Activated T-helper 1 cell treated with anti-CD3 and anti-CD28 coated beads, Interleukin-12 subunit alpha, Interleukin-12 subunit beta, Interleukin-2, Interleukin-4 antibody, amounts not matched to agents 30 ng/mL and 10 ng/mL and 1 ng/mL, durations not matched to agents 14 hours and 24 hours and 36 hours (primary cell): ENCODE measurements around the gene CTTNBP2NL. TPM values are rescaled to one million over a fixed set of nuclear protein-coding genes. Genes with fewer than 3 reads are reported as not detected.
"Not testable (repeated sequence)": the region's sequence is repeated elsewhere in the genome, so short reads cannot be mapped to it uniquely, and the experiment has no call there.

Source experiments
- DNase-seq: peaks from one replicate; pipeline ENCODE4 v3.0.0; 2021; ENCODE audit warnings: low spot score
- H3K27ac Mint-ChIP-seq: one replicate; pipeline ENCODE4 v1.8.0; 2021; ENCODE audit warnings: mild to moderate bottlenecking, mixed read lengths
- H3K27me3 Mint-ChIP-seq: one replicate; pipeline ENCODE4 v1.8.0; 2022; ENCODE audit warnings: mild to moderate bottlenecking, moderate library complexity, mixed read lengths; ENCODE audit not compliant: insufficient read depth
- H3K36me3 Mint-ChIP-seq: one replicate; pipeline ENCODE4 v1.8.0; 2021; ENCODE audit warnings: low read depth, mixed read lengths
- H3K4me1 Mint-ChIP-seq: one replicate; pipeline ENCODE4 v1.8.0; 2021; ENCODE audit warnings: low read depth, mixed read lengths
- H3K4me3 Mint-ChIP-seq: one replicate; pipeline ENCODE4 v1.8.0; 2021; ENCODE audit warnings: mild to moderate bottlenecking, moderate library complexity, mixed read lengths
- H3K9me3 Mint-ChIP-seq: one replicate; pipeline ENCODE4 v1.8.0; 2021; ENCODE audit warnings: mixed read lengths
- intact Hi-C: fragments of 100-400 bp; cut with micrococcal nuclease; formaldehyde crosslinking; loops from one replicate; pipeline ENCODE4 v1.15.1; 2024
- total RNA-seq: library from RNA; stranded (reverse); gene quantifications from 2 replicates; pipeline ENCODE4 v1.2.3, GENCODE V29; 2022

CTTNBP2NL gene
- total RNA-seq, 1 donor from 2014 or later: 3.9 TPM

DNA sequence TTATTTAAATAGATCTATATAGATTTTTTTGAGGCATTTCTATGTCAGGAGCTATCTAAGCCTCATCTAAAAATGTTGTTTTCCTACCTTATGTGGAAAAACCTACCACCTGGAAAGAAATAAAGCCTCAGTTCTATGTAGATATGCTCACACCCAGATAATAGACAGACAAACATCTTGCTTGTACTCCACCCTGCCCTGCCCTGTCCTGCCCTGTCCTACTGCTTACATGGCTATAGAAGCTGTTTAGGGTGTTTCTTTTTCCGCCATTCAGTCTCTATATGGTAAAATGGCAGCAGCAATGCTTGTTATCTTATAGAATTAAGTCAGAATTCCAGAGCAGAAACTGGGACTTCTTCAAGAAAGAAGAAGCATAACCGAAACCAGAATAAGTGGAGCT lies 13.4 kb downstream of the CTTNBP2NL start:
- Mint-ChIP-seq H3K4me1 (no peaks in the 10 kb centered on the region), H3K27ac (no peak overlapping the region), H3K9me3 (no peaks in the 10 kb centered on the region), H3K27me3 (peaks cover 5% of the 10 kb centered on the region), H3K36me3 (no peaks in the 10 kb centered on the region), H3K4me3 (no peak overlapping the region)
- intact Hi-C loops: no loop called here
- DNase-seq: no peak

GRCh38 chr1:112410673-112411072 lies 14.7 kb downstream of the CTTNBP2NL start:
- H3K27me3 Mint-ChIP-seq: peaks cover 7% of the 10 kb centered on the region
- H3K4me1 Mint-ChIP-seq: no peaks in the 10 kb centered on the region
- H3K36me3 Mint-ChIP-seq: no peaks in the 10 kb centered on the region
- no peak for DNase-seq
- intact Hi-C loops: no loop called here
- H3K9me3 Mint-ChIP-seq: no peaks in the 10 kb centered on the region
- no peak overlapping the region for H3K4me3 Mint-ChIP-seq
- no peak overlapping the region for H3K27ac Mint-ChIP-seq

DNA sequence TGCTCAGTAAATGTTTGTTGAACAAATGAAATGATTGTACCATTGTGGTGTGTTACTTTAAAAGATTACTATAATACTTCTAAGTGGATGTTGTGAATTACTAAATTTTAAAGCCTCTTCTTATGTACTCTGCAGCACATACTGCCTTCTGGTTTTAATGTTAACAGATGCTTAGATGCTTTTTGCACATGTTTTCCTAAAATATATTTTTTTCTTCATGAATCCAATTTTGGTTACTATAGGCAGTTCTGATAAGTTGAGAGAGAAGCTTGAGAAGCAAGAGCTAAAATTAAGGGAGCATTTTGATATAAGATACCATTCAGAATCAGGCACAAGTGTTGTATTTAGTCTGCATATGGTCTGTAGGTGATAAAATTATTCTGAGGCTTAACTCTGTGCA lies 21.3 kb downstream of the CTTNBP2NL start:
- Mint-ChIP-seq H3K4me3 (no peak overlapping the region), H3K9me3 (no peaks in the 10 kb centered on the region), H3K27ac (no peak overlapping the region), H3K36me3 (no peaks in the 10 kb centered on the region), H3K27me3 (peaks cover 2% of the 10 kb centered on the region), H3K4me1 (no peaks in the 10 kb centered on the region)
- no peak for DNase-seq
- intact Hi-C loops: no loop called here

DNA sequence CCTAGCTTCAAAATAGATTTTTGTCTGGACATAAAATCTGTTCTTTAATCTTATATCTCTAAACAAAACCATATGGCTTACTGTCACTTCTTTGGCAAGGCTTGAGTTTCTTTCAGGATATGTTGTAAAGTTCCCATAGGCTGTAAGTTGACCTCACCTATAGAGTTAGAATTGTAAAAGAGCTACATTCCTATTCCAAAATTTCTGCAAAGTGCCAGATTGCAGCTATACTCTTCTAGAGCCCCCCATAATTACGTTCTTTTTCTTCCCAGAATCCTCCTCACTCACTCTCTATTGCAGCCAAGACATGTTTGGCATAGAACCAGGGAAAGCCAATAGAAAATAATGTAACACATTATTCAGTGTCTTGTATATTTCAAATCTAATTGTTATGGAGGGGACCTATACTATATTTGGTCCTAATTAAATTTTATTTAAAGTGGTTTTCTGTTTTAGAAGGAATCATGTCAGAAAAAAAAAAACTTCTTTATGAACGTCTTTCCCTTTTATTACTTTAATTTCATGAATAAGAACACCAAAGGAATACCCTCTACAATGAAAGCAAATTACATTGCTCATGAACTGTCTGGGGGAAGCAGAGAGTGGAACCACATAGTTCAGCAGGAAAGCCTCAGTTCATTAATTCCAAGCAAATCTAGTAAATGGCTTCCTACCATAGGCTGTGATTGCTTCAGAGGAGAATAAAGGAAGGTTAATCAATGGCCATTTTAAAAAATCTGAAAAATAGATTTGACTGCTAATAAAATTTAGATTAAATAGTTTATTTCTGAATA lies 22.3 kb downstream of the CTTNBP2NL start:
- no peak overlapping the region for H3K27ac Mint-ChIP-seq
- no peaks in the 10 kb centered on the region for H3K36me3 Mint-ChIP-seq
- DNase-seq: no peak
- H3K9me3 Mint-ChIP-seq: no peaks in the 10 kb centered on the region
- H3K4me1 Mint-ChIP-seq: no peaks in the 10 kb centered on the region
- intact Hi-C loops: no loop called here
- H3K4me3 Mint-ChIP-seq: no peak overlapping the region
- H3K27me3 Mint-ChIP-seq: peaks cover 2% of the 10 kb centered on the region

DNA sequence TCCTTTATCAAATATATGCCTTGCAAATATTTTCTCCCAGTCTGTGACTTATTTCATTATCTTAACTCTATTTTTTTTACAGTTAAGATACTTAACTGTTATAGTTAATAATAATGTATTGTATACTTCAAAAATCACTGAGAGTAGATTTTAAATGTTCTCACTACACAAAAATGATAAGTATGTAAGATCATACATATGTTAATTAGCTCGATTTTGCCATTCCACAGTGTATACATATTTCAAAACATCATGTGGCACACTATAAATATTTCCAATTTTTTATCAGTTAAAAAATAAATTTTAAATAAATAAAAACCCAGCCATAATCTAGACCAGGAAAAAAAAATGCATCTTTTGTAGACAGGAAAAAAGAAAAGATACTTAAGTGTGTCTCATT lies 27.2 kb downstream of the CTTNBP2NL start:
- H3K27me3 Mint-ChIP-seq: peaks cover 3% of the 10 kb centered on the region
- no peaks in the 10 kb centered on the region for H3K4me1 Mint-ChIP-seq
- H3K4me3 Mint-ChIP-seq: no peak overlapping the region
- no peaks in the 10 kb centered on the region for H3K36me3 Mint-ChIP-seq
- no peaks in the 10 kb centered on the region for H3K9me3 Mint-ChIP-seq
- intact Hi-C loops: no loop called here
- no peak overlapping the region for H3K27ac Mint-ChIP-seq
- no peak for DNase-seq

DNA sequence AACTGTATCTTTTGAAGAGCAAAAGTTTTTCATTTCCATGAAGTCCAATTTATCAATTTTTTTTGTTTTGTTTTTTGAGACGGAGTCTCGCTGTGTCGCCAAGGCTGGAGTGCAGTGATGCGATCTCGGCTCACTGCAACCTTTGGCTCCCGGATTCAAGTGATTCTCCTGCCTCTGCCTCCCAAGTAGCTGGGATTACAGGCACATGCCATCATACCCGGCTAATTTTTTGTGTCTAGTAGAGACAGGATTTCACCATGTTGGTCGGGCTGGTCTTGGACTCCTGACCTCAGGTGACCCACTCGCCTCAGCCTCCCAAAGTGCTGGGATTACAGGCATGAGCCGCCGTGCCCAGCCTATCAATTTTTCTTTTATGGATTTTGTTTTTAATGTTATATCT lies 27.7 kb downstream of the CTTNBP2NL start:
- H3K36me3 Mint-ChIP-seq, DNase-seq, H3K27ac Mint-ChIP-seq, H3K4me1 Mint-ChIP-seq, H3K4me3 Mint-ChIP-seq, intact Hi-C loops, H3K27me3 Mint-ChIP-seq, H3K9me3 Mint-ChIP-seq: not testable (repeated sequence)

- peaks cover 6% of the 10 kb centered on the region for H3K27me3 Mint-ChIP-seq
- intact Hi-C loops: no loop called here
- H3K4me3 Mint-ChIP-seq: no peak overlapping the region
- no peaks in the 10 kb centered on the region for H3K9me3 Mint-ChIP-seq
- no peaks in the 10 kb centered on the region for H3K4me1 Mint-ChIP-seq
- H3K36me3 Mint-ChIP-seq: no peaks in the 10 kb centered on the region
- DNase-seq: no peak
- no peak overlapping the region for H3K27ac Mint-ChIP-seq
These were observed 33.7 kb downstream of the CTTNBP2NL start for GRCh38 chr1:112429749-112430148.

DNA sequence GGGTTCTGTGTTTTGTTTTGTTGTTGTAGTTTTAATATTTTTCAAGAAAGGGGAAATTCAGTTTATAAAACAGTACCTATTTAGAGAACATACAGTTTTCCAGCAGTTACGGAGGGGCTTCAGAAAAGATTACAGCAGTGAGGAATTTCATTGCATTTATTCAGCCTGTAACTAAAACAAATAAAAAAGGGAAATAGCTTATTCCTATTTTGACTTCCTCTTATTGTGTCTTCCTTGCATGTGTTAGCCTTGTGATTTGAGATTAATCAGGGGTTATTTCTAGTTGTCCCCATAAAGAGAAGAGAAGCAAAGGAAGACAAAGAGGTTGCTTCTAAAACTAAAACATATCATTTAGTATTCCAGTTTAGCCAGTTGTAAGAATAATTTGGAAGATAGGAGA lies 35.0 kb downstream of the CTTNBP2NL start:
- no peak for DNase-seq
- Mint-ChIP-seq H3K4me1 (no peaks in the 10 kb centered on the region), H3K36me3 (no peaks in the 10 kb centered on the region), H3K27ac (no peak overlapping the region), H3K9me3 (no peaks in the 10 kb centered on the region), H3K27me3 (peaks cover 6% of the 10 kb centered on the region), H3K4me3 (no peak overlapping the region)
- intact Hi-C loops: no loop called here

DNA sequence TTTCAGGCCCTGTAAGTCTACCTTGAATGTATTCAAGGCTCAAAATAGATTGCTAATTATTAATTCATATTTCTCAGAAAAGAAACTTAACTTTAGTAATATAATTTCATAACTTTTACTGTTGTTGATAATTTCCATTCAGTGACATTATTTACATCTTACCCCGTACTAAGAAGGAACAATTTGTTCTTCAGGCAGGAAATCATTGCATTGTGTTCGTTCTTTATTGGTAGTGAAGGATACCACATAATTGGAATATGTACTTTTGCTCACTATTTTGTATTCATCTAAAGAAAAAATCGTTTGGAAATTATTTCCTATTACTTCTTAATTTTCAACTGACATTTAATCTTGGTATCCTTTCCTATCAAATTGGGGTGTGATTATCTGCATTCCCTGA lies 39.4 kb downstream of the CTTNBP2NL start:
- Mint-ChIP-seq H3K36me3 (peaks cover 1% of the 10 kb centered on the region), H3K27me3 (peaks cover 6% of the 10 kb centered on the region), H3K27ac (no peak overlapping the region), H3K4me3 (no peak overlapping the region), H3K4me1 (no peaks in the 10 kb centered on the region), H3K9me3 (no peaks in the 10 kb centered on the region)
- intact Hi-C loops: no loop called here
- DNase-seq: no peak

- Mint-ChIP-seq H3K9me3 (no peaks in the 10 kb centered on the region), H3K4me1 (no peaks in the 10 kb centered on the region), H3K27ac (no peak overlapping the region), H3K36me3 (peaks cover 1% of the 10 kb centered on the region), H3K4me3 (no peak overlapping the region), H3K27me3 (peaks cover 3% of the 10 kb centered on the region)
- intact Hi-C loops: no loop called here
- DNase-seq: no peak
These were observed 40.6 kb downstream of the CTTNBP2NL start for GRCh38 chr1:112436384-112437156.

DNA sequence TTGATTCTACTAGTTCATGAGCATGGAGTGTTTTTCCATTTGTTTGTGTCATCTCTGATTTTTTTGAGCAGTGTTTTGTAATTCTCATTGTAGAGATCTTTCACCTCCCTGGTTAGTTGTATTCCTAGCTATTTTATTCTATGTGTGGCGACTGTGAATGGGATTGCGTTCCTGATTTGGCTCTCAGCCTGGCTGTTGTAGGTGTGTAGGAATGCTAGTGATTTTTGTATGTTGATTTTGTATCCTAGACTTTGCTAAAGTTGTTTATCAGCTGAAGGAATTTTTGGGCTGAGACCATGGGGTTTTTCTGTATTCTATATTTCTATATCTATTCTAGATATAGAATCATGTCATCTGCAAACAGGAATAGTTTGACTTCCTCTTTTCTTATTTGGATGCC lies 42.1 kb downstream of the CTTNBP2NL start:
- H3K9me3 Mint-ChIP-seq, H3K36me3 Mint-ChIP-seq, H3K4me1 Mint-ChIP-seq, H3K27me3 Mint-ChIP-seq, DNase-seq, H3K4me3 Mint-ChIP-seq, H3K27ac Mint-ChIP-seq, intact Hi-C loops: not testable (repeated sequence)

- Mint-ChIP-seq H3K4me3 (no peak overlapping the region), H3K36me3 (peaks cover 1% of the 10 kb centered on the region), H3K27ac (no peak overlapping the region), H3K4me1 (no peaks in the 10 kb centered on the region), H3K27me3 (peaks cover 4% of the 10 kb centered on the region), H3K9me3 (no peaks in the 10 kb centered on the region)
- DNase-seq: no peak
- intact Hi-C loops: no loop called here
These were observed 43.6 kb downstream of the CTTNBP2NL start for GRCh38 chr1:112439592-112439991.

DNA sequence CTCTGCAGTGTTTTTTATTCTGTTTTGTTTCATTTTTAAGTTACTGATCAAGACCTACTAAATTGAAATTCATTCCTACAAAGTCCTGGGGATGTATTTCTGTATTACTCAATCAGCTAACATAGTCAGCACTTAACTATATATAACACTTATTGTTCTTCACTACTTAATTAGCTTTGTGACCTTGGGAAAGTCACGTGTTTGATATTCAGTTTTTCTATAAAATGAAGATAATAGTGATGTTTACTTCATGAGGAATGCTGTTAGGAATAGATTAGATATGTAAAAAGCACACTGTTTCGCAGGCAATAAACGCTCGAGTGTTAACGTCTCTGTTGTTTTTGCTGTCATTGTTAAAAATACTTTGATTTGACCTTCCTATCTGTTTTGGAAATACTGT lies 44.6 kb downstream of the CTTNBP2NL start:
- Mint-ChIP-seq H3K4me3 (no peak overlapping the region), H3K4me1 (no peaks in the 10 kb centered on the region), H3K36me3 (peaks cover 1% of the 10 kb centered on the region), H3K27ac (no peak overlapping the region), H3K9me3 (no peaks in the 10 kb centered on the region), H3K27me3 (peaks cover 4% of the 10 kb centered on the region)
- DNase-seq: no peak
- intact Hi-C loops: no loop called here
